ENCODE data around the gene BHLHE41.

- TF ChIP-seq CTCF (IDR thresholded peaks at IDR 0.05) (no peak), POLR2A (IDR thresholded peaks at IDR 0.05) (no peak)
These were observed 28.8 kb downstream of the BHLHE41 start for GRCh38 chr12:26096036-26096435.
